ENCODE results near the gene DARS1.
"Not testable (repeated sequence)": the region's sequence is repeated elsewhere in the genome, so short reads cannot be mapped to it uniquely, and the experiment has no call there.

Gene DARS1

DNA sequence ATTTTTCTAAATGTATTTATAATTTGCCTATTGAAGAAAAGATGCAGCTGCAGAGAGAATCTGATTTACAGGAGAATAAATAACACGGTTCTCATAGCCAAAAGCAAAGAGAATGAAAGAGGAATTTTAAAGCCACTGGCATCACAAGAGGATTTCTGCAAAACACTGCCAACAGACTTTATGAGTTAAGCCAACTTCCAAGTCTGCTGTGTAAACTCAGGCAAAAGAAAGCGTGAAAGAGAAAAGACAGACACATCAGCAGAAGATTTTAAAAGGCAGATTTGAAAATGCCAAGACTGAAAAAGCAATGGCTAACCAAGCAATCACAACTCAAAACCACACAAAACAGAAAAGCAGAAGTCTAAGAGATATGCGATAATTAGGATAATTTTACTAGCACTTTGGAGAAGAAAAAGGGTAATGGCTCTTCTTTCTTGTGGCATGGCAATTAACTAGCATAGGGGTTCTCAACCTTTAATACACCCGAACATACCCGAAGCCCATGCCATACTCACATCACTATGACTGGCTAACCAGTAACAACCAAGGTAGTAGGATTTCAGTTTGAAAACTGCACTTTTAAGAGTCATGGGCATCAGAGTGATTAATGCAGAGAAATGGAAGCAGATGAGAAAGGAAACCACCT, 4.9 kb downstream of the DARS1 start:
- no peak for FAIRE-seq

DNA sequence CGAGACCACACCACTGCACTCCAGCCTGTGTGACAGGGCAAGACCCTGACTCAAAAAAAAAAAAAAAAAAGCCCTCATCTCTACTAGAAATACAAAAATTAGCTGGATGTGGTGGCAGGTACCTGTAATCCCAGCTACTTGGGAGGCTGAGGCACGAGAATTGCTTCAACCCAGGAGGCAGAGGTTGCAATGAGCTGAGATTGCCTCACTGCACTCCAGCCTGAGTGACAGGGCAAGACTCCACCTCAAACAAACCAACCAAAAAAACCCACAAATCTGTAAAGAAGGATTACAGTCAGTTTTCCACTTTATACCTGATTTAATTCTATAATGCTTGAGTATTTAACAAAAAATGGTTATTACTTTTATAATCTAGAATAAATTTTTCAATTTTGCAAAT, 9.7 kb downstream of the DARS1 start:
- FAIRE-seq: no peak

DNA sequence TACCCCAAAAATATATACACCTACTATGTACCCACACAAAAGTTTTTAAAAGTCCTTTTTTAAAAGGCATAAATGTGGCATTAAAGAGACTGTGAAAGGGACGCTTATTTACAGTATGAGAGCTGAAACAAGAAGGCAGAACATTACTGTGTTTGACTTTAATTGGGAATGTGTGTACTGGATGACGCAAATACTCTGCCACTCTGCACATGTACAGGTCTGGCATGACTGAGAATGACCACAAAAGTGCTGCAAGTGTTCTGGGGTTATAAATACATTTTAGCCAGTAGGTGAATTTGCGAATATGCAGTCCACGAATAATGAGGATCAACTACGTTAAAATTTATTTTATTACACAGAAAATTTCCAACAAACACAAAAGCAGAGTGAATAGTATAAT, 11.4 kb downstream of the DARS1 start:
- FAIRE-seq: no peak

DNA sequence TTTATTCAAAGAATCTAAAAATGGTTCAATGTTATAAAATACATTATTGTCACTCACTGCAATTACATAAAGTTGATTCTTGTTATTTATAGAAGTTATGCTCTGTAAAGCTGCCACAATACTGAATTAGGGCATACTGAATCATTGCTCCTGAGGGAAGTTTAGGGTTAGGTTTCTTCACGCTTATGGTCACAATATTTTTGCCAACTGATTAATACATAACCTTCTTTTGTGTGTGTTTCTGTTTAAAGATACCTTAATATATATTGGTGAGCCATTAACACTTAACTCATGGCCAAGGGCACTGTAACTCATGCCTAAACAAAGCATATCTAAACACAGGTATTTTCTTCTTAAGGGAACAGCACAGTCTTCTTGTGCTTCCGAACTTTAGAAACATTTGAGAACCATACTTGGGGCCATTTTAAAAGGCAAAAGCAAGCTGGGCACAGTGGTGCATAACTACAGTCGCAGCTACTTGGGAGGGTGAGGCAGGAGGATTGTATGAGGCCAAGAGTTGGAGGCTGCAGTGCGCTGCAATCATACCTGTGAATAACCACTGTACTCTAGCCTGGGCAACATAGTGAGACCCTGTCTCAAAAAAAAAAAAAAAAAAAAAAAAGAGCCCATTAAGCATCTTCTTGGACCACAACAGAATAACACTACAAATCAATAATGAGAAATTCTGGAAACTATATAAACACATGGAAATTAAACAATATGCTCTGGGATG, 15.6 kb downstream of the DARS1 start:
- no peak for FAIRE-seq

DNA sequence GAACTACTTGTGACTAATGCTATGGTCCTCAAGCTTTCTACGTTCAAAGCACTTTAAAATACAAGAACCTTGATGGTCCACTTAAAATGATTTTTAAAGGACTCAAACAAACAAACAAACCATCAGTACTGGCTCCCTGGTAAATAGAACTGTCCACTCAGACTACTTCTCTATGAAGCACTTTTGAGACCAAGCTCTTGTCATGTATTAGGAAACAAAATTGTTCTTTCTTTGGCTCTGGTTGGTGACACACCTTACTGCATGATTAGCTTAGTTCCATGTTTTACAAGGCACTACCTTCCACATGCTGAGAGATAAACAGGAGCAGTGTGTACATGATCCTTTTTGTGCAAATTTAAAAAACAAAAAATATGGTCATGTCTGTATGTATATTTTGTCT, 19.7 kb downstream of the DARS1 start:
- no peak for FAIRE-seq

DNA sequence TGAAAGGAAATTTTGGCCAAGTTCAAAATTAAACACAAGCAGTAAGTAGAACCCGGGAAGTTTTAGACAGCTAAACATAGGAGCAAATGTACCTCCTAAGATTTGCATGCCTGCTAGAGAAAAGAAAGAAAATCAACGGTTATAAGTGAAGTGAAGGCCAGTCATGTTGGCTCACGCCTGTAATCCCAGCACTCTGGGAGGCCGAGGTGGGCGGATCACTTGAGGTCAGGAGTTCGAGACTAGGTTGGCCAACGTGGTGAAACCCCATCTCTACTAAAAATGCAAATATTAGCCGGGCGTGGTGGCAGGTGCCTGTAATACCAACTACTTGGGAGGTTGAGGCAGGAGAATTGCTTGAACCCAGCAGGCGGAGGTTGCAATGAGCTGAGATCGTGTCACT, 21.0 kb downstream of the DARS1 start:
- not testable (repeated sequence) for FAIRE-seq

DNA sequence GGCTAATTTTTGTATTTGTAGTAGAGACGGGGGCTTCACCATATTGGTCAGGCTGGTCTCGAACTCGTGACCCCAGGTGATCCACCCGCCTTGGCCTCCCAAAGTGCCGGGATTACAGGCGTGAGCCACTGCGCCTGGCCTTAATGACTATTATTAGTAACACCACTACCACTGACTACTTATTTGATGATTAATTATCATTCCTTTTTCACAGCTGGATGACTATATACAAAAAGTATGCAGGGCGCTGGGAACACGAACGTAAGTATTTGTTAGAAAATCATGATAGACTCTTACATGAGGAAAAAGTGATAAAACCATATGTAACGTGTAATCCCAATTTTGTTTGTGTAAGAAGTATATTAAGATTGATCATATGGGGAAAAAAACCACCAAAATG, 21.6 kb downstream of the DARS1 start:
- FAIRE-seq: no peak

DNA sequence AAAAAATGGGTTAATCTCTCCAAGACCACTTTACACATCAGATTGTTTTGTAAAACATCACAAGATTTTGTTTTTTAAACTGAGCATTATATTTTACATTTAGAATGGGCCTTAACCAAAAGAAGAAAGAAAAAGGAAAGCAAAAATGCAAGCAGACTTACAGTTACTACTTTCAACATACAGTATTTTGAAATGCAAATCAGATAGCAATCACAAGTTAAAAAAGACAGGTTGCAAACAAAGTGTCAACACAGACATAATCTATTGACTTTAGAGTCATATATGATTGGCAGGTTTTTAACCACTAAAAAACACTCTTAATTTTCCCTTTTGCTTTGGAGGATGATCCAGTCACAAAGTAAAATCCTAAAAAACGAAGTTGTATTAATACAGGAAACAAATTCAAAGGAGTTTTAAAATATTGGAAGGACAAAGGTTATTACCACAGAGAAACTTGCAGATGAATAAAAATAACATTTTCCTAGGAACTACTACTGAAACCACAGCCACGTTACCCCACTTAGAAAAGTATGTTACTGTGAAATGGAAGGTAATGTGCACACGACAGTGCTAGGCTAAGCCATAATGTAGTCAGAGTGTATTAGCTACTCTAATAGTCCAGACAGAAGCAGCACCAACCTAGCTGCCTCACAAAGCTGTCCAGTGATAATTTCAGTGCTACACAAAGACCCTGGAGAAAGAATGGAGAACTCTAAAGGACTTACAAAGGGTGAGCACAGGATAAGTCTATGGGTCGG, 22.9 kb downstream of the DARS1 start:
- FAIRE-seq: no peak

DNA sequence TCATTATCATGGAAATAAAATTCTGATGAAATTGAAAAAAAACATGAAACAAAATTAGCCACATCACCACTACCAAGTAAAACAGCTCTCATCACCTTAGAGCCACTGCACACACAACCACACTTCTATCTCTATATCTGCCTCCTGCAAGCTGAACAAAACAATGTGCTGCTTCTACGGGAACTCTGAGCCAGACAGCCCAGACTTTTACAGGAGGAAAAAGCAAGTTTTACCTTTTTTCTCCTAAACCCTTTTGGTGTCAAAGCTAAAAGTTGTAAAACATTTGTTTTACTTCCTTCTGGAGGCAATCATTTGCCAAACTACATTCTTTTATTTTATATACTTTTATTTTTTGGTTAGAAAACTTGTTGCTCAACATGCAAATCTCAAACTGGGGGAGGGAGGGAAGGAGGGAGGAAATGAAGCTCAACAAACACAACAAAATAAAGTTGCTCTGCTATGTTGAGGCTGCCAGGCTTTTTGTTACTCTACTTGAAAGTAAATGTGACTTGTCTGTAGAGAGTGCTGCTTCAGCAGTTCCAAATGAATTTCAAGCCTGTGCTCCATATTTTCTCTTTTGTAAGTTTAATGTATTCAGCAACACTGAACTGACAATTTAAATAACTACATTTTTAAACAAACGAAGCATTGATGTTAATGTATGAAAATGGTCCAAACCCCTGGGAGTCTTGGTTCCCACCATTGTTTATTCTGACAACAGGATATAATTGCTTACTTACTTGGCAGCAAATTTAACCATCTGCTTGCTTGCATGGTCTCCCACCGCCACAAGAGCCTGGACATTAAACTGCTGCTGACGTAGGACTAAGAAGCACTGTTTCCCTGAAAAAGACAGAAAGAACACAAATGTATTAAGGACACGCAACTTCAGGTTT, 24.5 kb downstream of the DARS1 start:
- no peak for FAIRE-seq

DNA sequence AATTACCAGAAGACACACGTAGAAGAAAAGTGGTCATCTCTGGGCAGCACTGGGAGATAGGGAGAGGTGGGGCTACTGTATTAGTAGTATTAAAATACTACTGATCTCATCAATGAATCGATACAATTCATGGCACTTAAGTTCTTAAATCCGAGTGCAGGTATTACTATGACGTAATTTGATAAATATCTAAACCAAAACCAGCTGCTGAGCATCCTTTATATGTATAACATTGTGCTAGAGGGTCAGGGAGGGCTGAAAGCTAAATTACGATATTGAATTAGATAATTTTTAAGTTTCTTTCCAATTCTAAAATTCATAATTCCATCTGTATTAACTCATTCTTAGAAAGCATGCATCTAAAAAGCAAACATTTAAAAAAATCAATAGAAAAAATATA, 25.3 kb downstream of the DARS1 start:
- no peak for FAIRE-seq

DNA sequence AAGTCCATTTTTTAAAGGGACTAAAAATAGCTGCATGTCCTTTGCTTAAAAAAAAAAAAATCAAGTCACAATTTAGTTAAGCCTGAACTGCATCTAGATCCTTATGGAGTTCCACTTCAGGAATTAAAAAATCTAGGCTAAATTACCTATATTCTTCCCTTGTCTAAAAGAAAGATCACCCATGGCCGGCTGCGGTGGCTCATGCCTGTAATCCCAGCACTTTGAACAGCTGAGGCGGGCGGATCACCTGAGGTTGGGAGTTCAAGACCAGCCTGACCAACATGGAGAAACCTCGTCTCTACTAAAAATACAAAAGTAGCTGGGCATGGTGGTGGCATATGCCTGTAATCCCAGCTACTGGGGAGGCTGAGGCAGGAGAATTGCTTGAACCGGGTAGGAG, 26.5 kb downstream of the DARS1 start:
- not testable (repeated sequence) for FAIRE-seq

DNA sequence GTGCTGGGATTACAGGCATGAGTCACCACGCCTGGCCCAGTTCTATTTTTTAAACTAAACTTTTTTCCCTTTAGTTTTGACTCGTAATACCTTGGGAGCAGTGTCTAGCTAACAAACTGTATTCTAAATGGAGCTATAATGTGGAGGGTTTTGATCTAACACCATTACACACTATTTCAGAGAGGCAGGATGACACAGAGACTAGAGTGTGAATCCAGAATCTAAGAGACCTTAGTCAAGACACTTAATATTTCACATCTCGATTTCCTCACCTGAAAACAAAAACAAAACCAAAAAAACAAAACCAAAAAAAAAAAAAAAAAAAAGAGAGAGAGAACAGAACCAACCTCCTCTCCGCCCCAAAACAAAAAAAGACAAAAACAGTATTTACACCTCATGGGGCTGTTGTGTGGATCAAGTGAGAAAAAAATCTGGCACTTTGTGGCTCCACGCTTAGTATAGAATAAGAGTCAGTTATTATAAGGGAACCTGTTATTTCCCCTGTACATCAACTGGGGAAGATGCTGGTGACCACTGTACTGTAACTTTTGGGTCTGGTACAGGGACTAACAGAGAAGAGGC, 31.3 kb downstream of the DARS1 start:
- no peak for FAIRE-seq

DNA sequence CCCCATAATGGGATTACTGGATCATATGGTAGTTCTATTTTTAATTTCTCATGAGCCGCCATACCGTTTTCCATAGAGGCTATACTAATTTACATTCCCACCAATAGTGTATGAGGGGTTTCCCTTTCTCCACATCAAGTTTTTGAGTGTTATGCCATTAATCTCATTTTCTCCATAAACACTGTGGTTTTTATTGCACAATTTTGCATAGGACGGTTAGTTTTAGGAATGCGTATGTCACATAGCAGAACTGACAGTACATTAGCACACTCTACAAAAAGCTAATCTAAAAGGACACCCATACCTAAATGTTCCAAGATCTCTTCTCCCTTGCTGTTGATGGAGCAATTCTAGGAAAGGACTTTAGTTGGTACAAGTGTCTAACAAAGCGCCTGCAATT, 32.5 kb downstream of the DARS1 start:
- FAIRE-seq: no peak

DNA sequence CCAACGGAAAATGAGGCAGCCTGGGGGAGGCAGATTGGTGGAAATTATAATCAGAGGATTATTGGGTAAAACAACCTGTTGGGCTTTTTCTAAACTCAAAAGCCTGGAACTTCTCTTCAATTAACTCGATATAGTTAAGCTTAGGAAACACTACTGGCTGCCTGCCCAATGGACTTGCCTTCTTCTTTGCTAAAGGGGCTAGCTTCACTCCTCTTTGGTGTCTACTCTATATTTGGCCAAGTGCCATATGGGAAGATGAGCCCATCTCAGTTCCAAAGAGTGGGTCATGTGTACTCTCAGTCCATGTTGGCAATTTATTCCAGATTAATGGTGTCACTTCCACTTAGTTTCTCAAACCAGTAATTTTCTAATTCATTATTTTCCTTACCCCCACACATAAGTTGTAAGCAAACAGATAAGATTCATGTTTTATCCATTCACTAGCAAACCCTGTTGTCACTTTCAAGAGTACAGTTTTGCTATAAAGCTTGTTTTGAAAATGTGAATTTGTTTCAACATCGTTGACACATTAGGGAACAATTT, 34.3 kb downstream of the DARS1 start:
- no peak for FAIRE-seq

DNA sequence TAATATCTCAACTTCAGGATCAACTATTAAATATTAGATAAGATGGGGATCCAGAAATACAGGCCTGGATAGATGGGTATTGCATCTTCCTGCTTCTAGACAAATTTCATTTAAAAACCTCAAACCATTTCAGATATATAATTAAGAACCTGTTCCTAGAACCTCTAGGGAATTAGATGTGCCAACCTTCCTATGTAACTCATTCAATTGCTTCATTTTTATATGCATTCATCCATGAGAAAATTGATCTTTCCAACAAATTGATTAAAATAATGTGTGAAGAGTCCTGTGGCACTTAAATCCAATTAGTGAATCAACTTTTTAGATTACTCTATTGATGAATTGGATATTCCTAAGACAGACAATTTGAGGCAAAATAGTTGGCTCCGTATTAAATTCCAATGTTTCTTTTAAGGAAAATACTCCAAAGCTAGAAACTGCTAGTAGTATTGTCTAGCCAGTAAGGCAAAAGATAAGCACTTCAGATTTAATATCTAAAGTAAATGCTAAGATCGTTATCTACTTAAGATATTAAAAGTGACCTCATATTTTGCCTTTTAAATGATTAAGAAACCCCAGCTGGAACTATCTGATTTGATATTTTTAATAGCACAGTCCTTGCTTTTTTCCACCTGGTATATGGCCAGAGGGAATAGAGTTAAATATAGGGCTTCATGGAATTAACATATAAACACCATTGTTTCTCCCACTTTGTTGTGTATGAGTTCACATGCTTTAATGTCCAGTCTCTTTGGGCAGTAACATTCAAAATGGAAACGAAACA, 35.8 kb downstream of the DARS1 start:
- no peak for FAIRE-seq

DNA sequence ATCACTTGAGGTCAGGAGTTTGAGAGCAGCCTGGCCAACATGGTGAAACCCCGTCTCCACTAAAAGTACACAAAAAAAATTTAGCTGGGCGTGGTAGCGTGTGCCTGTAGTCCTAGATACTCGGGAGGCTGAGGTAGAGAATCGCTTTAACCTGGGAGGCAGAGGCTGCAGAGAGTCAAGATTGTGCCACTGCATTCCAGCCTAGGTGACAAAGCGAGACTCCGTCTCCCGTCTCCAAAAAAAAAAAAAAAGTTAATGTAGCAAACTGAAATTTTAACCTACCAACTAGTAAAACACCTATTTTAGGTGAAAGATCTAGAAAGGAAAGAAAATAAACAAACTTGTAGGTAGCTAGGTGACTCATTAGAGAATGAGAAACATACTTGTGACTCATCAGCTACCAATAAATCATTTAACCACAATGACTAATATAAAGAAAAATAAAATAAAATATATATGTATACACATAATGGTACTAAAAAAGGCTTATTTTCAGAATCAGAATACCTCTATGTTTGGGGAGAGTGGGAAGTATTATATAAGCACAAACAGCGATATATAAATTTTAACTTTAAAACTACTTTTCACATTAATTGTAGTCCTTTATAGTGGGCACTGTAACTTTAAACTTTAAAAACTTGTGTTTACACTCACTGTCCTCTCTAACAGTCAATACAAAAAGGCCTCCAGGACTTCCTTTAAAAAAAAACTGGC, 36.6 kb downstream of the DARS1 start:
- peak; percentile 21 for FAIRE-seq

DNA sequence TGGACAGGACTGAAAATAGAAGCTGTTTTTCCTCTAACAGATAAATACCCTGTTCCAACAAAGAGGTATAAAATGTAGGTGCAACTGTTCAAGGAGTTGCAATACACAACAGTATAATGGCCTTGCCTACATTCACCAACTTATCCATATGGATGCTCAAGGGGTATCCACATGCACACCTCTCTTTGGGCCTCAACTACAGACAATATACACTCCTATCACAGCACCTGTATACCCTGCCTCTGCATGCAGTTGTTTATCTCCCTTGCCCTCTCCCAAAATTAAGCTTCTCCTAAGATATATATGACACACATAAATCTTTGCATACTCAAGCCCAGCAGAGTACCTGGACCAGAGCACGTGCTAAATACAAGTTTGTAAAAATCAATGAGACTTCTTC, 37.3 kb downstream of the DARS1 start:
- no peak for FAIRE-seq

DNA sequence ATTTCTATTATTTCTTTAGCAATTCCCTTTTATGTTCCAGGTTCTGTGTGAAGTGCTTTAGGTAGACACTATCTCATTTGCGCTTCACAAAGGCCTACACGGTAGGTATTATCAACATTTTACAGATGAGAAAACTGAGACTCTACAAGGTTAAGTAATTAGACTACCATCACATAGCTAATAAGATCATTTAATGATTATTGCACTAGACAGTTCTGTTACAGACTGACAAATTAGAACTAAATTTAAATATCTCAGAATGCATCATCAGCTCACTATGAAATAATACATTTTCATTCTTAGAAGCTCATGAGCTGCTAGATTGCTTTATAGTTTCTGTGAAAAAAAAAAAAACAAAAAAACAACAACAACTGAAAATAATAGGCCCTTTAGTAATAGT, 37.9 kb downstream of the DARS1 start:
- no peak for FAIRE-seq

DNA sequence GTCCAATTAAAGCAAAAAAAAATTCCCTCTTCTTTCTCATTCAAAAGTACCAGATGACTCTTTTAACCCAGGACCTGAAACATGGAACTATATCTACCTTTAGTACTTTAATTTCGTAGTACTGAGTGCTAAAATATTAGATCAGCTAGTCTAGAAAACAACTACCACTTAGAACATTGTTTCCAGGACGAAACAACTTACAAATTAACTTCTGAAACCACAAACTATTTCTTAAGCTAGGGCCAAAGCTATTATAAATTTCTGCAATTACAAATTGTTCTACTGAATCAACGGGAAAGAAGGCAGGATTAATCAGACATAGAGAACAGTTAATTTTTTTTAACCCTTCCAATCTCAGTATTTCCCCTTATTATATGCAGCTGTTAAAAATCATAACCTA, 39.9 kb downstream of the DARS1 start:
- FAIRE-seq: no peak

DNA sequence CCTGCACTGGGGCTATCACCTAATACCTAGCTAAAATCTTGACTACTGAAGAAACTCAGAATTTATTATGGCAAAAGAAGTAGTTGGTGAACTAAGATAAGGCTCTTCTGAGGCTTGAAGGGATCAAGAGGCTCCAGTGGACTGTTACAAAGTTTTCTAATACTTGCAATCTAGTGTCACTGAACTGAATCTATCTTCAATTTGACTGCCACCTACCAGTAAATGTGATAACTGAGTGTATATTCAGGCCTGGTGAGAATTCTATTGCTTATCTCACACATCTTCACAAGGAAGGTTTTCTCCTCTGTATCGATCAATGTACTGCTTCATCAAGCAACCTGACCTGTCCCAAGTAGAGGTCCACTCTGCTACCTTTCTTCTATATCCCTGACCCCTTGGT, 40.8 kb downstream of the DARS1 start:
- FAIRE-seq: no peak
